Endothelial cell of umbilical vein (primary cell): ENCODE data around the gene FLT3LG. TPM values are rescaled to one million over a fixed set of nuclear protein-coding genes. Genes with fewer than 3 reads are reported as not detected.
A peak's percentile ranks its signal among the peaks of the same experiment; 100 is the strongest.

ENCODE experiments used
- BruUV-seq: library from RNA; stranded (reverse); fragments of 400-500 nt; replicated peaks from 2 replicates; lab custom pipeline; 2021; lab: Mats Ljungman, UMichigan
- CTCF ChIA-PET: fragments of 300-600, 350-600 bp; sonication (Branson Sonifier 250); formaldehyde crosslinking; loops from one replicate; lab custom pipeline; 2021; ENCODE audit warnings: antibody characterized with exemption, inconsistent platforms; lab: Charles Lee
- POLR2A ChIA-PET: fragments of 300-600, 350-600 bp; sonication (Branson Sonifier 250); formaldehyde crosslinking; loops from one replicate; lab custom pipeline; 2021; ENCODE audit warnings: antibody characterized with exemption, inconsistent platforms; lab: Charles Lee
- DNase-seq: peaks from one replicate; pipeline ENCODE4 v3.0.0-alpha.2; 2011; ENCODE audit warnings: low read depth, low spot score
- FAIRE-seq: peaks from 2 replicates; lab custom pipeline; 2011; peaks lifted over from hg19 to GRCh38; lab: Jason Lieb, UNC
- H2AFZ ChIP-seq: 2 replicates; pipeline ENCODE4 v1.6.0; 2012; ENCODE audit warnings: low read depth, low read length, control low read depth, inconsistent platforms
- H3K27ac ChIP-seq: 2 replicates; pipeline ENCODE4 v1.5.1; 2011; ENCODE audit warnings: low read depth, mild to moderate bottlenecking, control low read depth, low read length, moderate library complexity; ENCODE audit not compliant: insufficient read depth
- H3K27me3 ChIP-seq, 2 experiments: 2 replicates each; pipeline versions ENCODE4 v1.6.0 to v1.6.1; 2011; ENCODE audit warnings: low read length in 2 of 2, mixed read lengths in 1 of 2; ENCODE audit not compliant: control insufficient read depth in 2 of 2, insufficient read depth in 2 of 2
- H3K36me3 ChIP-seq, 2 experiments: 2 replicates in 1 of 2; 3 replicates in 1 of 2; pipeline ENCODE4 v1.5.1; 2011; ENCODE audit warnings: low read length in 2 of 2, mild to moderate bottlenecking in 1 of 2, moderate library complexity in 1 of 2; ENCODE audit not compliant: control insufficient read depth in 2 of 2, insufficient read depth in 2 of 2; ENCODE audit errors: extremely low read depth in 1 of 2
- H3K4me1 ChIP-seq: 3 replicates; pipeline ENCODE4 v1.5.1; 2011; ENCODE audit warnings: mild to moderate bottlenecking, low read length; ENCODE audit not compliant: control insufficient read depth, insufficient read depth; ENCODE audit errors: extremely low read depth
- H3K4me2 ChIP-seq: 2 replicates; pipeline ENCODE4 v1.6.1; 2011; ENCODE audit warnings: low read length, control low read depth, mixed read lengths; ENCODE audit not compliant: insufficient read depth
- H3K4me3 ChIP-seq, 3 experiments: fragments of 200-600 bp in 1 of 3; sonication (generic), shearing (Covaris generic) in 1 of 3; replicated peaks in 1 of 3; 2 replicates each; pipeline ENCODE4 v1.5.1; 2011 to 2016; ENCODE audit warnings: control low read depth in 3 of 3, low read length in 3 of 3, mild to moderate bottlenecking in 2 of 3, inconsistent platforms in 1 of 3, low read depth in 1 of 3, moderate library complexity in 1 of 3; ENCODE audit not compliant: insufficient read depth in 1 of 3
- H3K79me2 ChIP-seq: 2 replicates; pipeline ENCODE4 v1.6.0; 2012; ENCODE audit warnings: low read length, inconsistent platforms; ENCODE audit not compliant: control insufficient read depth, insufficient read depth
- H3K9ac ChIP-seq: replicated peaks from 2 replicates; pipeline ENCODE3; 2011; ENCODE audit warnings: low read length, control low read depth; ENCODE audit not compliant: insufficient read depth; ENCODE audit errors: extremely low read depth
- H3K9me1 ChIP-seq: replicated peaks from 3 replicates; pipeline ENCODE4 v1.6.0; 2011; ENCODE audit warnings: mild to moderate bottlenecking, low read length; ENCODE audit not compliant: control insufficient read depth, insufficient read depth; ENCODE audit errors: extremely low read depth
- H3K9me3 ChIP-seq: replicated peaks from 2 replicates; pipeline ENCODE4 v1.5.1; 2012; ENCODE audit warnings: low read length, inconsistent platforms; ENCODE audit not compliant: control insufficient read depth, insufficient read depth
- H4K20me1 ChIP-seq: replicated peaks from 2 replicates; pipeline ENCODE3; 2011; ENCODE audit warnings: mild to moderate bottlenecking, low read length; ENCODE audit not compliant: control insufficient read depth, insufficient read depth; ENCODE audit errors: extremely low read depth
- EZH2 ChIP-seq: IDR thresholded peaks from 2 replicates; pipeline ENCODE4 v1.6.1; 2012; ENCODE audit warnings: borderline replicate concordance, low read depth, mild to moderate bottlenecking, moderate library complexity, low read length, inconsistent platforms; ENCODE audit not compliant: severe bottlenecking
- FOS ChIP-seq: IDR thresholded peaks from 2 replicates; pipeline ENCODE4 v1.6.1; 2011; ENCODE audit warnings: mild to moderate bottlenecking, low read length, moderate library complexity, borderline replicate concordance; ENCODE audit not compliant: insufficient read depth
- GATA2 ChIP-seq: IDR thresholded peaks from 2 replicates; pipeline ENCODE4 v1.7.0; 2011; ENCODE audit warnings: low read depth, mild to moderate bottlenecking, moderate library complexity, mixed read lengths, low read length; ENCODE audit not compliant: insufficient read length, insufficient read depth
- JUN ChIP-seq: IDR thresholded peaks from 2 replicates; pipeline ENCODE4 v1.6.1; 2011; ENCODE audit warnings: borderline replicate concordance, low read depth; ENCODE audit not compliant: insufficient read length, insufficient read depth
- MYC ChIP-seq: IDR thresholded peaks from one replicate; pipeline ENCODE4 v1.6.1; 2011; ENCODE audit warnings: mild to moderate bottlenecking, low read depth, low read length
- POLR2A ChIP-seq: IDR thresholded peaks from 2 replicates; pipeline ENCODE4 v1.6.1; 2012; ENCODE audit warnings: low read depth, mild to moderate bottlenecking, control low read depth, low read length
- POLR2AphosphoS5 ChIP-seq: IDR thresholded peaks from 2 replicates; pipeline ENCODE4 v1.6.1; 2012; ENCODE audit warnings: low read depth, mild to moderate bottlenecking, control low read depth, low read length, moderate library complexity; ENCODE audit not compliant: insufficient read depth
- dilution Hi-C: fragments of 300-500 bp; cut with MboI; formaldehyde crosslinking; loops from one replicate; pipeline ENCODE4 v1.15.0; 2019; ENCODE audit warnings: low sequenced_read_pairs; ENCODE audit not compliant: extremely low pct_ligation_motif_present
- intact Hi-C: fragments of 100-400 bp; cut with micrococcal nuclease; formaldehyde crosslinking; loops from one replicate; pipeline ENCODE4 v1.10.0; 2022
- polyA plus RNA-seq, 4 experiments: library from polyadenylated mRNA; depleted of rRNA in 3 of 4; stranded (reverse) in 3 of 4; unstranded in 1 of 4; fragments of >200 nt; gene quantifications; 2 replicates each; pipeline versions ENCODE4 v1.2.1 to v1.2.3, GENCODE V29; 2011 to 2012; ENCODE audit warnings: missing spikeins in 1 of 4
- total RNA-seq: library from RNA; stranded (reverse); gene quantifications from 2 replicates; pipeline ENCODE4 v1.2.3, GENCODE V29; 2021
- TF ChIP-seq, protein P1 (sequence below): IDR thresholded peaks from 2 replicates; pipeline ENCODE4 v1.6.1; 2011; ENCODE audit not compliant: insufficient read depth, insufficient read length
- TF ChIP-seq, protein P2 (sequence below), 2 donors: IDR thresholded peaks; 1 replicate in 1 of 2; 2 replicates in 1 of 2; pipeline ENCODE4 v1.5.1; 2011; ENCODE audit warnings: low read length in 2 of 2, mild to moderate bottlenecking in 2 of 2, moderate library complexity in 2 of 2, control low read depth in 1 of 2, inconsistent platforms in 1 of 2, low read depth in 1 of 2; ENCODE audit not compliant: insufficient read depth in 1 of 2; ENCODE audit errors: extremely low read depth in 1 of 2

The FLT3LG gene
- total and polyA plus RNA-seq, 2 donors (not counting 3 experiments of a cell fraction or from before 2014, with no cell fraction given), result 5.0 to 5.7 TPM

DNA sequence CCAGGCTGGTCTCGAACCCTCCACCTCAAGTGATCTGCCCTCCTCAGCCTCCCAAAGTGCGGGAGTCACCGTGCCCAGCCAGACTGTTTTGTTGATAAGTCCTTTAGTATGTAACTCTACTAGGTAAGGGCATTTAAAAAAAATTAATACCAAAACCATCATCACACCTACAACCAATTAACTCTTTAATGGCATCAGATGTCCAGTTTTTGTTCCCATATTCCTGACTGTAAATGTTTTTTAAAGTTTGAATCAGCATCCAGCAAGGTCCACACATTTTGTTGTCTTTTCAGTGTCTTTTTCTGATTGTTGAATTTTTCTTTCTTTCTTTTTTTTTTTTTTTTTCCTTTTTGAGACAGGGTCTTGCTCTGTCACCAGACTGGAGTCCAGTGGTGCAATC is 44.0 kb downstream of the FLT3LG start:
- H3K27me3 ChIP-seq, result no peaks in the 10 kb centered on the region
- no peaks in the 10 kb centered on the region for H3K79me2 ChIP-seq
- intact Hi-C loops (no loop called here), dilution Hi-C loops (no loop called here)
- H3K4me1 ChIP-seq, result peaks cover 6% of the 10 kb centered on the region
- CTCF ChIA-PET, result interaction anchor here (0.8 kb wide), 1 partner anchor 52 kb away, joined by 3 read pairs; no protein-coding TSS in a partner anchor
- no peak overlapping the region for H3K27ac ChIP-seq
- TF ChIP-seq FOS, result no peak
- no peak for TF ChIP-seq JUN
- no peak for TF ChIP-seq POLR2AphosphoS5
- TF ChIP-seq, protein P1, sequence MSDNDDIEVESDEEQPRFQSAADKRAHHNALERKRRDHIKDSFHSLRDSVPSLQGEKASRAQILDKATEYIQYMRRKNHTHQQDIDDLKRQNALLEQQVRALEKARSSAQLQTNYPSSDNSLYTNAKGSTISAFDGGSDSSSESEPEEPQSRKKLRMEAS, result no peak
- no peak for TF ChIP-seq GATA2
- TF ChIP-seq POLR2A, result no peak
- no peak for TF ChIP-seq EZH2
- no peak for TF ChIP-seq MYC
- TF ChIP-seq, protein P2, sequence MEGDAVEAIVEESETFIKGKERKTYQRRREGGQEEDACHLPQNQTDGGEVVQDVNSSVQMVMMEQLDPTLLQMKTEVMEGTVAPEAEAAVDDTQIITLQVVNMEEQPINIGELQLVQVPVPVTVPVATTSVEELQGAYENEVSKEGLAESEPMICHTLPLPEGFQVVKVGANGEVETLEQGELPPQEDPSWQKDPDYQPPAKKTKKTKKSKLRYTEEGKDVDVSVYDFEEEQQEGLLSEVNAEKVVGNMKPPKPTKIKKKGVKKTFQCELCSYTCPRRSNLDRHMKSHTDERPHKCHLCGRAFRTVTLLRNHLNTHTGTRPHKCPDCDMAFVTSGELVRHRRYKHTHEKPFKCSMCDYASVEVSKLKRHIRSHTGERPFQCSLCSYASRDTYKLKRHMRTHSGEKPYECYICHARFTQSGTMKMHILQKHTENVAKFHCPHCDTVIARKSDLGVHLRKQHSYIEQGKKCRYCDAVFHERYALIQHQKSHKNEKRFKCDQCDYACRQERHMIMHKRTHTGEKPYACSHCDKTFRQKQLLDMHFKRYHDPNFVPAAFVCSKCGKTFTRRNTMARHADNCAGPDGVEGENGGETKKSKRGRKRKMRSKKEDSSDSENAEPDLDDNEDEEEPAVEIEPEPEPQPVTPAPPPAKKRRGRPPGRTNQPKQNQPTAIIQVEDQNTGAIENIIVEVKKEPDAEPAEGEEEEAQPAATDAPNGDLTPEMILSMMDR (IDR thresholded peaks at IDR 0.05; ENCODE audit: extremely low read depth in 1 of 2, insufficient read depth in 1 of 2, low read depth in 1 of 2, low read length in 2 of 2), result no peak
- no peak overlapping the region for H3K4me3 ChIP-seq
- H3K36me3 ChIP-seq, result peaks cover 0 to 4% of the 10 kb centered on the region in 2 experiments
- no peaks in the 10 kb centered on the region for H3K9me3 ChIP-seq
- H3K9ac ChIP-seq, result no peak overlapping the region
- H3K4me2 ChIP-seq, result no peak overlapping the region
- POLR2A ChIA-PET, result no interaction called here
- no peaks in the 10 kb centered on the region for H3K9me1 ChIP-seq
- peak; percentile 21 for FAIRE-seq
- no peak for DNase-seq
- H4K20me1 ChIP-seq, result no peaks in the 10 kb centered on the region
- H2AFZ ChIP-seq, result no peak overlapping the region
- no TSS peak for BruUV-seq
